ENCODE measurements around the gene IQSEC3.

GRCh38 chr12:162467-163307 lies 96.1 kb downstream of the IQSEC3 start:
- TF ChIP-seq POLR2A (IDR thresholded peaks at IDR 0.05; ENCODE audit: low read depth, low read length) (no peak), TAF1 (IDR thresholded peaks at IDR 0.05; ENCODE audit: borderline replicate concordance, low read depth, low read length) (no peak), POLR2AphosphoS5 (IDR thresholded peaks at IDR 0.05; ENCODE audit: low read depth, low read length) (no peak)
